Thyroid gland (tissue), 4 donors: ENCODE data around the gene EFCC1.

ENCODE experiments used
- POLR2A ChIP-seq, 2 donors: fragments of 450-650 bp; IDR thresholded peaks; one replicate each; pipeline ENCODE4 v1.6.1; 2017; ENCODE audit warnings: antibody characterized with exemption in 2 of 2, mild to moderate bottlenecking in 2 of 2, moderate library complexity in 1 of 2
- TF ChIP-seq, protein P1 (sequence below), 6 experiments: fragments of 200-600 bp in 3 of 6; fragments of 450-650 bp in 3 of 6; sonication (generic) in 3 of 6; IDR thresholded peaks; one replicate each; pipeline ENCODE4 v1.5.1; 2016 to 2019; ENCODE audit warnings: antibody characterized with exemption in 6 of 6, mild to moderate bottlenecking in 2 of 6, inconsistent platforms in 1 of 6, moderate library complexity in 1 of 6

DNA sequence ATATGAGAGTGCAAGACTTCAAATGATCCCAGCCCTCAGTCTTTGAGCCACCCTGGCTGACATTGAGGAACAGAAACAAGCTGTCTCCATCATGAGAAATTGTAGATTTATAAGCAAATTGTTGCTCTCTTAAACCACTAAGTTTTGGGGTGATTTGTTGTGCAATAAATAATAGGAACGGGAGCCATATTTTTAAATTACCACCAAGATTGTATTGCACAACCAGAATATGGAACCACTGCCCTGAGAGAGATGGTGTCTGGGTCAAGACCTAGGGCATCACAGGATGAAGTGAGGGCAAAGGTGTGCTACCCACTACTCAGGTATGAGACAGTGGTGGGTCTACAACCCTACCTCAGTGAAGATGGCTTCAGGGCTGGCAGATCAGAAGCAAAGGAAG is 4.9 kb upstream of the EFCC1 start:
- TF ChIP-seq, protein P1, sequence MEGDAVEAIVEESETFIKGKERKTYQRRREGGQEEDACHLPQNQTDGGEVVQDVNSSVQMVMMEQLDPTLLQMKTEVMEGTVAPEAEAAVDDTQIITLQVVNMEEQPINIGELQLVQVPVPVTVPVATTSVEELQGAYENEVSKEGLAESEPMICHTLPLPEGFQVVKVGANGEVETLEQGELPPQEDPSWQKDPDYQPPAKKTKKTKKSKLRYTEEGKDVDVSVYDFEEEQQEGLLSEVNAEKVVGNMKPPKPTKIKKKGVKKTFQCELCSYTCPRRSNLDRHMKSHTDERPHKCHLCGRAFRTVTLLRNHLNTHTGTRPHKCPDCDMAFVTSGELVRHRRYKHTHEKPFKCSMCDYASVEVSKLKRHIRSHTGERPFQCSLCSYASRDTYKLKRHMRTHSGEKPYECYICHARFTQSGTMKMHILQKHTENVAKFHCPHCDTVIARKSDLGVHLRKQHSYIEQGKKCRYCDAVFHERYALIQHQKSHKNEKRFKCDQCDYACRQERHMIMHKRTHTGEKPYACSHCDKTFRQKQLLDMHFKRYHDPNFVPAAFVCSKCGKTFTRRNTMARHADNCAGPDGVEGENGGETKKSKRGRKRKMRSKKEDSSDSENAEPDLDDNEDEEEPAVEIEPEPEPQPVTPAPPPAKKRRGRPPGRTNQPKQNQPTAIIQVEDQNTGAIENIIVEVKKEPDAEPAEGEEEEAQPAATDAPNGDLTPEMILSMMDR (IDR thresholded peaks at IDR 0.05) = no peak
- no peak for TF ChIP-seq POLR2A (IDR thresholded peaks at IDR 0.05)
